Mesendoderm (in vitro differentiated cells): ENCODE results near the gene SQSTM1.

Experiments
- DNase-seq: peaks from one replicate; pipeline ENCODE4 v3.0.0; 2013
- H2AK5ac ChIP-seq: 2 replicates; pipeline ENCODE4 v1.6.1; 2013; ENCODE audit warnings: low read length, inconsistent platforms
- H2BK120ac ChIP-seq: 2 replicates; pipeline ENCODE4 v1.6.1; 2013; ENCODE audit warnings: low read depth, mild to moderate bottlenecking, low read length, moderate library complexity, mixed read lengths
- H2BK15ac ChIP-seq: replicated peaks from 2 replicates; pipeline ENCODE4 v1.6.1; 2013; ENCODE audit warnings: low read depth, mild to moderate bottlenecking, moderate library complexity
- H2BK5ac ChIP-seq: 2 replicates; pipeline ENCODE4 v1.6.1; 2013; ENCODE audit warnings: low read length, inconsistent platforms
- H3K18ac ChIP-seq: 2 replicates; pipeline ENCODE4 v1.6.1; 2013; ENCODE audit warnings: mild to moderate bottlenecking, low read length, mixed read lengths
- H3K23ac ChIP-seq: one replicate; pipeline ENCODE4 v1.6.1; 2013; ENCODE audit warnings: low read length
- H3K27ac ChIP-seq: 2 replicates; pipeline ENCODE4 v1.5.1; 2013; ENCODE audit warnings: low read depth, mild to moderate bottlenecking, inconsistent platforms, low read length, moderate library complexity
- H3K27me3 ChIP-seq: 2 replicates; pipeline ENCODE4 v1.6.1; 2013; ENCODE audit warnings: low read length, control low read depth, mild to moderate bottlenecking, inconsistent platforms; ENCODE audit not compliant: insufficient read depth, poor library complexity
- H3K36me3 ChIP-seq: 2 replicates; pipeline ENCODE4 v1.6.1; 2013; ENCODE audit warnings: low read length, inconsistent platforms; ENCODE audit not compliant: control insufficient read depth, insufficient read depth
- H3K4ac ChIP-seq: one replicate; pipeline ENCODE4 v1.6.1; 2013; ENCODE audit warnings: low read depth, mild to moderate bottlenecking, low read length, moderate library complexity
- H3K4me1 ChIP-seq: 2 replicates; pipeline ENCODE4 v1.6.1; 2013; ENCODE audit warnings: low read depth, low read length, inconsistent platforms; ENCODE audit not compliant: control insufficient read depth
- H3K4me2 ChIP-seq: 2 replicates; pipeline ENCODE4 v1.6.1; 2013; ENCODE audit warnings: low read length
- H3K4me3 ChIP-seq: 2 replicates; pipeline ENCODE4 v1.5.1; 2013; ENCODE audit warnings: mild to moderate bottlenecking, low read length
- H3K56ac ChIP-seq: one replicate; pipeline ENCODE4 v1.6.1; 2013; ENCODE audit warnings: low read length
- H3K79me1 ChIP-seq: 2 replicates; pipeline ENCODE4 v1.6.1; 2013; ENCODE audit warnings: low read length, inconsistent platforms
- H3K79me2 ChIP-seq: 2 replicates; pipeline ENCODE4 v1.6.1; 2013; ENCODE audit warnings: mild to moderate bottlenecking, low read length; ENCODE audit not compliant: control insufficient read depth, insufficient read depth
- H3K9ac ChIP-seq: 2 replicates; pipeline ENCODE4 v1.6.1; 2013; ENCODE audit warnings: low read length, inconsistent platforms
- H4K5ac ChIP-seq: one replicate; pipeline ENCODE4 v1.6.1; 2013; ENCODE audit warnings: low read length
- H4K8ac ChIP-seq: one replicate; pipeline ENCODE4 v1.6.1; 2013; ENCODE audit warnings: low read depth, mild to moderate bottlenecking, control low read depth, low read length, moderate library complexity
- WGBS: extraction: QIAGEN DNeasy Blood & Tissue Kit; methylation state at CpG from one replicate; pipeline ENCODE4 v1.1.7; 2013; ENCODE audit warnings: low lambda C conversion rate, missing lambda C conversion rate; ENCODE audit not compliant: insufficient coverage; ENCODE audit errors: extremely low coverage; 5-methylcytosine and 5-hydroxymethylcytosine counted together

SQSTM1 gene

DNA sequence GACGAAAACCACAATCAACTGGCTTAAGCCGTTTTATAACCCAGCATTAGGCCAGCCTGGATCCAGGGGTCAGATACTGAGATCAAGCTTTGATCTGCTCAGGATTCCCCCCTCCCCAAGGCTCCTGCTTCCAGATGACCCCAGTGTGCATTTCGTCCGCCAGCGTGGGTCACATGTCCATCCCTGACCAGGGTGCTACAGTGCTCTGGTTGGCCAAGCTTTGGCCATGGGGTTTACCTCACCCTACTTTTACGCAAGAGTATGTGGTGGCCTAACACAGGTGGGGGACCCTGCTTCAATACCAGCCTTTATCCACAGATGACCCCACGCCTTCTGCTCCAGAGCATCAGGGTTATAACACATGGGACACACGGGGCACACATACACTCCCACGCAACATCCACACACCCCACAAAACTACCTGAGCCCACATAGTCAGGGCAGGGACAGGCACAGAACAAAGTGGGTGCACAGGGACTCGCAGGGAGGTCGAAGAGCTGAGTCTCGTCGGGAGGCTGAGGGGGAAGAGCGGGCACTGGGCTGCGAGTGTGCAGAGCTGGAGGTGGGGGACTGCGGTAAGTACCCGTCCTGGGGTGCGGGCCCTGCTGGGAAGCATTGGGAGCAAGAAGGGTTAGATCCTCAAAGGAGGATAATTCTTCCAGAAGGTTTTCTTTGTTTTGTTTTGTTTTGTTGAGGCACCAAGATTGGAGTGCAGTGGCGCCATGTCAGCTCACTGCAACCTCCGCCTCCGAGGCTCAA, 5.0 kb upstream of the SQSTM1 start:
- Histone ChIP-seq H2BK15ac (no peak overlapping the region), H3K79me2 (no peaks in the 10 kb centered on the region), H3K23ac (no peak overlapping the region), H2BK120ac (no peak overlapping the region), H3K56ac (no peak overlapping the region), H3K27me3 (no peaks in the 10 kb centered on the region), H3K27ac (no peak overlapping the region), H3K18ac (no peak overlapping the region), H4K8ac (no peak overlapping the region), H3K4ac (no peak overlapping the region), H3K9ac (no peak overlapping the region), H3K4me3 (no peak overlapping the region), H3K4me1 (peaks cover 7% of the 10 kb centered on the region), H2AK5ac (no peak overlapping the region), H2BK5ac (no peak overlapping the region), H3K4me2 (no peak overlapping the region), H4K5ac (no peak overlapping the region), H3K79me1 (no peaks in the 10 kb centered on the region), H3K36me3 (no peaks in the 10 kb centered on the region)
- WGBS, result no CpG with 5 or more reads among the region's 21 CpGs
- DNase-seq, result no peak

DNA sequence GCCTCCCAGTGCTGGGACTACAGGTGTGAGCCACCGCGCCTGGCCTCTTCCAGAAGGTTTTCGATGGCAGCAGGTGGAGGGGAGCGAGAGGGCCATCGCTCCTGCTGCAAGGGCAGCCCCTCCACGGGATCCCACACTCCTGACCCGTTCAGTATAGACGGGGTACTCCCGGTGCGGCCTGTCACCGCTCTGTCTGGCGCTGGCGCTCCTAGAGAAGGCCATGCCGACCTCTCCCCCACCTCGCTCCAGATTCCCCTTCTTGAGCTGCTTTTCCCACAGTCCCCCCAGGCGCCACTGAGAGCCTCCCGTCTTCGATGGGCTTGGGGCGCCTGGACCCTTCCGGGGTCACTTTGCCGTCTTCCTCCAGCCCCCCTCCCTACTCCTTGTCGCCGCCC, 4.3 kb upstream of the SQSTM1 start:
- no CpG with 5 or more reads among the region's 23 CpGs for WGBS
- no peak overlapping the region for H2BK120ac ChIP-seq
- no peak overlapping the region for H3K4me3 ChIP-seq
- DNase-seq, result no peak
- no peak overlapping the region for H2BK5ac ChIP-seq
- H4K5ac ChIP-seq, result no peak overlapping the region
- H3K79me1 ChIP-seq, result no peaks in the 10 kb centered on the region
- no peak overlapping the region for H2AK5ac ChIP-seq
- H3K79me2 ChIP-seq, result no peaks in the 10 kb centered on the region
- no peak overlapping the region for H3K4ac ChIP-seq
- no peak overlapping the region for H3K18ac ChIP-seq
- H3K4me2 ChIP-seq, result peak overlapping the region; percentile 62
- H4K8ac ChIP-seq, result no peak overlapping the region
- H3K27ac ChIP-seq, result no peak overlapping the region
- H3K4me1 ChIP-seq, result peaks cover 7% of the 10 kb centered on the region
- no peak overlapping the region for H2BK15ac ChIP-seq
- no peaks in the 10 kb centered on the region for H3K36me3 ChIP-seq
- peak overlapping the region; percentile 82 for H3K56ac ChIP-seq
- peak overlapping the region; percentile 65 for H3K9ac ChIP-seq
- H3K27me3 ChIP-seq, result no peaks in the 10 kb centered on the region
- no peak overlapping the region for H3K23ac ChIP-seq

DNA sequence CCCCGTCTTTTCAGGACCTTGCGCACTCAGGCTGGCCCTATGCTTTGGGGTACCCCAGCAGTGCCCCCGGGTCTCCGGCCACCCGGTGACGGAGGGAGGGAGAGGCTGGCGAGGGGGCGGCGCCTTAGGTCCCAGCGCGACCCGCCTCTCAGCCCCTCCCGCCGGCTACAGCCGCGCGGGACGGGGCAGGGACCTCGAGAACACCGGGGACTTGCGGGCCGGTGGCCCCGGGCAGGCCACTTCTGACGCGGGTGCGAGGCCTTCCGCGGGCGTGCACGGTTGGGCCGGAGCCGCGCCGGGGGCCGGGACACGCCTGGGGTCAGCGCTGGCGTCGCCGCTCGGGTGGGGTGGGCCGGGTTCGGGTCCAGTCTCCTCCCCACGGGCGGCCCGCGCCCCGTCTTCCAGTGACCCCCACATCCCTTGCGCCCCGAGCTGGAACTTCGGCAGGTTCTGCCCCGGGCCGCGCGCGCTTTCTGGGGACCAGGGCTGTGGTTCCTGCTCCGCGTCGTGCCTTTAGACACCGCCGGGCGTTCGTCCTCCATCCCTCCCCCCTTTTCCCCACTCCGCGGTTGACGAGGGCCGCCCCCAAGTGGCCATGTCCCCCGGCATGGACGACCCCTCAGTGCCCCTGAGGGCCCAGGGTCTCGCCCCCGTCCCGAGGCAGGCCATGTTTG, 3.8 kb upstream of the SQSTM1 start:
- peak overlapping the region; percentile 62 for H3K4me2 ChIP-seq
- no peaks in the 10 kb centered on the region for H3K27me3 ChIP-seq
- H2AK5ac ChIP-seq, result no peak overlapping the region
- no peak overlapping the region for H4K5ac ChIP-seq
- no peak overlapping the region for H4K8ac ChIP-seq
- DNase-seq, result no peak
- H2BK5ac ChIP-seq, result no peak overlapping the region
- H3K27ac ChIP-seq, result no peak overlapping the region
- H3K36me3 ChIP-seq, result no peaks in the 10 kb centered on the region
- peak overlapping the region; percentile 26 for H3K4me3 ChIP-seq
- H3K56ac ChIP-seq, result peak overlapping the region; percentile 82
- H2BK15ac ChIP-seq, result no peak overlapping the region
- no peak overlapping the region for H2BK120ac ChIP-seq
- H3K4me1 ChIP-seq, result peaks cover 8% of the 10 kb centered on the region
- H3K18ac ChIP-seq, result peak overlapping the region; percentile 34
- H3K4ac ChIP-seq, result no peak overlapping the region
- H3K23ac ChIP-seq, result no peak overlapping the region
- H3K79me1 ChIP-seq, result no peaks in the 10 kb centered on the region
- H3K79me2 ChIP-seq, result peaks cover 2% of the 10 kb centered on the region
- WGBS, result no CpG with 5 or more reads among the region's 72 CpGs
- peak overlapping the region; percentile 65 for H3K9ac ChIP-seq

DNA sequence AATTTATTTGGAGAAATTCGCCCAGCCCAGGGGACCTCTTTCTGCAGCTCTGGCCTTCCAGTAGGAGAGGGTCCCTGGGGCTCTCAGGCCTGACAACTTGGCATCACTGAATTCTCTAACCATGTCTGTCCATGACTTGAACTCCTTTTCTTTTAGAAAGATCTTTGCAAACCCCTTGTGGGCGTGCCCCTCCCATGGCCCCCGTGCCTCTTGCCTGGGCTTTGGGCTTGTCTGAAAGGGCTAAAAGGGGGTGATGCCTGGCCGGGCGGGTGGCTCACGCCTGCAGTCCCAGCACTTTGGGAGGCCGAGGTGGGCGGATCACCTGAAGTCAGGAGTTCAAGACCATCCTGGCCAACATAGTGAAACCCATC, 3.2 kb upstream of the SQSTM1 start:
- no peak overlapping the region for H2BK120ac ChIP-seq
- no peak overlapping the region for H4K8ac ChIP-seq
- no peak overlapping the region for H3K4ac ChIP-seq
- peaks cover 4% of the 10 kb centered on the region for H3K79me1 ChIP-seq
- H3K9ac ChIP-seq, result peak overlapping the region; percentile 65
- H3K56ac ChIP-seq, result peak overlapping the region; percentile 78
- H3K79me2 ChIP-seq, result peaks cover 7% of the 10 kb centered on the region
- H3K4me2 ChIP-seq, result peak overlapping the region; percentile 30
- no peak overlapping the region for H2BK15ac ChIP-seq
- no CpG with 5 or more reads among the region's 8 CpGs for WGBS
- no peaks in the 10 kb centered on the region for H3K27me3 ChIP-seq
- H3K27ac ChIP-seq, result no peak overlapping the region
- no peak for DNase-seq
- H2AK5ac ChIP-seq, result no peak overlapping the region
- H3K36me3 ChIP-seq, result no peaks in the 10 kb centered on the region
- H2BK5ac ChIP-seq, result no peak overlapping the region
- H3K23ac ChIP-seq, result no peak overlapping the region
- peaks cover 14% of the 10 kb centered on the region for H3K4me1 ChIP-seq
- H4K5ac ChIP-seq, result no peak overlapping the region
- H3K18ac ChIP-seq, result no peak overlapping the region
- H3K4me3 ChIP-seq, result no peak overlapping the region

DNA sequence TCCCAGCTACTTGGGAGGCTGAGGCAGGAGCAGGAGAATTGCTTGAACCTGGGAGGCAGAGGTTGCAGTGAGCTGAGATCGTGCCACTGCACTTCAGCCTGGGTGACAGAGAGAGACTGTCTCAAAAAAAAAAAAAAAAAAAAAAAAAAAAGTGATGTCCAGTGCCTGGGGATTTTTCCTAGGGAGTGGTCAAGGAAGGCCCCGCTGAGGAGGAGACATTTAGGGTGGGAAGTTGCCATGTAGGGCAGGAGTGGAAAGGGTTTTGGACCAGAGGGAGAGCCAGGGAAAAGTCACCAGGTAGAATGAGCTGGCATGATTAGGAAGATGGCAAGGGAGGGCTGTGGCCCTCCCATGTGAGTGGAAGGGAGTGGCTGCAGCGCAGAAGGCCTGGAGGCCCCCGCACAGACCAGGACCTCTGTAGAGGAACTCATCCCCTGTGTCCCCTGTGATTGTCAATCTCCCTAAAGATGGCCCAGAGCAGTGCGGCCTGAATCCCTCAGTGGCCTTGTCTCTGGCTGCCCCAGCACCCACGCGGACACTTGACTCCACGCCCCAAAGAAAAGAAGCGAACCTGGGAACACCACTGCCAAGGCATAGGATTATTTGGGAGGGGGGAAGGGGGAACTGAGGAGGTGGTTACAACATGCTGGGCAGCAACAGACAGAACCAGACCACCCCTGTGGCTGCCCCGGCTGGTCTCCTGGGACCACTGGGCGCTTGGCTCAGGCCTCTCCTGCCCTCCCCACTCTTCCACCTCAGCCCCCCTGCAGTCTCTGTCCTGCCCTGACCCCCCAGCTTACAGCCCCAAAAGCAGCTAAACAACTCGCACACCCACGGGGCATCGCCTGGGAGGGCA, 2.6 kb upstream of the SQSTM1 start:
- H4K8ac ChIP-seq, result no peak overlapping the region
- H2BK5ac ChIP-seq, result no peak overlapping the region
- no peak overlapping the region for H3K4ac ChIP-seq
- peaks cover 12% of the 10 kb centered on the region for H3K79me2 ChIP-seq
- H3K79me1 ChIP-seq, result peaks cover 9% of the 10 kb centered on the region
- no peak overlapping the region for H3K4me3 ChIP-seq
- no peak overlapping the region for H2BK15ac ChIP-seq
- no peak overlapping the region for H2AK5ac ChIP-seq
- H3K27ac ChIP-seq, result peak overlapping the region; percentile 61
- no peak overlapping the region for H4K5ac ChIP-seq
- no CpG with 5 or more reads among the region's 14 CpGs for WGBS
- no peak overlapping the region for H2BK120ac ChIP-seq
- H3K23ac ChIP-seq, result no peak overlapping the region
- H3K18ac ChIP-seq, result peak overlapping the region; percentile 75
- no peaks in the 10 kb centered on the region for H3K36me3 ChIP-seq
- peak overlapping the region; percentile 33 for H3K9ac ChIP-seq
- peak overlapping the region; percentile 23 for H3K4me2 ChIP-seq
- H3K4me1 ChIP-seq, result peaks cover 14% of the 10 kb centered on the region
- H3K56ac ChIP-seq, result peak overlapping the region; percentile 47
- H3K27me3 ChIP-seq, result no peaks in the 10 kb centered on the region
- peak; percentile 33 for DNase-seq
